HepG2 (cell line): ENCODE data around the gene PCARE. TPM values are rescaled to one million over a fixed set of nuclear protein-coding genes. Genes with fewer than 3 reads are reported as not detected.

Experiments
- ATAC-seq: fragments of 200-7000 bp; cut with Tn5 transposase; 3 replicates; pipeline ENCODE4 v1.9.1; 2020; ENCODE audit warnings: mild to moderate bottlenecking, moderate library complexity
- BruUV-seq: library from RNA; stranded (reverse); fragments of 400-500 nt; replicated peaks from 2 replicates; lab custom pipeline; 2021; lab: Mats Ljungman, UMichigan
- CTCF ChIA-PET: fragments of 300-600 bp; formaldehyde crosslinking; extraction: SDS; loops from one replicate; lab custom pipeline; 2021; ENCODE audit warnings: low total read pairs, inconsistent platforms, low intra/inter-chr PET ratio; lab: Yijun Ruan, JAX
- POLR2A ChIA-PET: fragments of 350-600 bp; sonication (Branson Sonifier 250); formaldehyde crosslinking; loops from one replicate; lab custom pipeline; 2020; ENCODE audit warnings: antibody characterized with exemption, inconsistent platforms; lab: Yijun Ruan, JAX
- DNase-seq: peaks from one replicate; pipeline ENCODE4 v3.0.0-alpha.2; 2015; ENCODE audit warnings: low spot score
- FAIRE-seq: peaks from 3 replicates; lab custom pipeline; 2011; peaks lifted over from hg19 to GRCh38; lab: Jason Lieb, UNC
- H2AFZ ChIP-seq: one replicate; pipeline ENCODE4 v1.6.1; 2011; ENCODE audit warnings: low read length, inconsistent platforms
- H3K27ac ChIP-seq: fragments of 300-600 bp; 3 replicates; pipeline ENCODE4 v1.8.0; 2011; ENCODE audit warnings: mixed run types, mild to moderate bottlenecking, mixed read lengths, low read length, inconsistent platforms; ENCODE audit not compliant: insufficient read depth; ENCODE audit errors: extremely low read length
- H3K27me3 ChIP-seq, 2 experiments: fragments of 200-600 bp in 1 of 2; 2 replicates in 1 of 2; 3 replicates in 1 of 2; pipeline versions ENCODE4 v1.6.0 to v1.8.0; 2011; ENCODE audit warnings: low read length in 2 of 2, mild to moderate bottlenecking in 2 of 2, moderate library complexity in 2 of 2, inconsistent platforms in 1 of 2; ENCODE audit not compliant: insufficient read depth in 2 of 2, control insufficient read depth in 1 of 2
- H3K36me3 ChIP-seq, 2 experiments: fragments of 200-600 bp in 1 of 2; replicated peaks in 1 of 2; 2 replicates in 1 of 2; 3 replicates in 1 of 2; pipeline versions ENCODE4 v1.5.1 to v1.8.0; 2011; ENCODE audit warnings: low read length in 2 of 2, inconsistent platforms in 1 of 2; ENCODE audit not compliant: insufficient read depth in 2 of 2, control insufficient read depth in 1 of 2
- H3K4me1 ChIP-seq: 2 replicates; pipeline ENCODE4 v1.5.1; 2012; ENCODE audit warnings: low read length, inconsistent platforms; ENCODE audit not compliant: insufficient read depth
- H3K4me2 ChIP-seq: 2 replicates; pipeline ENCODE4 v1.6.0; 2011; ENCODE audit warnings: low read depth, low read length, inconsistent platforms
- H3K4me3 ChIP-seq, 3 experiments: fragments of 200-600 bp in 1 of 3; sonication (generic), shearing (Covaris generic) in 1 of 3; replicated peaks in 1 of 3; 2 replicates each; pipeline ENCODE4 v1.5.1; 2011 to 2016; ENCODE audit warnings: low read length in 3 of 3, inconsistent platforms in 2 of 3, low read depth in 2 of 3, mild to moderate bottlenecking in 2 of 3, control low read depth in 1 of 3, mixed read lengths in 1 of 3; ENCODE audit not compliant: insufficient read depth in 1 of 3
- H3K79me2 ChIP-seq: one replicate; pipeline ENCODE4 v1.6.1; 2011; ENCODE audit warnings: low read length, inconsistent platforms; ENCODE audit not compliant: insufficient read depth
- H3K9ac ChIP-seq: 2 replicates; pipeline ENCODE4 v1.6.0; 2011; ENCODE audit warnings: mild to moderate bottlenecking, low read depth, low read length, inconsistent platforms; ENCODE audit not compliant: insufficient read depth
- H3K9me3 ChIP-seq: 2 replicates; pipeline ENCODE4 v1.5.1; 2012; ENCODE audit warnings: mild to moderate bottlenecking, low read length
- H4K20me1 ChIP-seq: 2 replicates; pipeline ENCODE4 v1.6.0; 2011; ENCODE audit warnings: inconsistent platforms, mild to moderate bottlenecking, low read length, moderate library complexity; ENCODE audit not compliant: insufficient read depth
- ARNTL ChIP-seq: sonication (generic); formaldehyde crosslinking; IDR thresholded peaks from 2 replicates; pipeline ENCODE4 v1.4.0; 2020; ENCODE audit warnings: mild to moderate bottlenecking, missing genetic modification reagents
- CCAR2 ChIP-seq: fragments of 200-400 bp; formaldehyde crosslinking; optimal IDR thresholded peaks from 2 replicates; pipeline ENCODE3; 2018; ENCODE audit warnings: low read depth, mild to moderate bottlenecking, low read length, moderate library complexity
- ETV6 ChIP-seq: sonication (generic); formaldehyde crosslinking; conservative IDR thresholded peaks from 2 replicates; pipeline ENCODE4 v1.4.0; 2020; ENCODE audit warnings: missing genetic modification reagents
- KDM5A ChIP-seq: fragments of 200-600 bp; sonication (generic); IDR thresholded peaks from 2 replicates; pipeline ENCODE4 v1.7.0; 2018; ENCODE audit warnings: antibody characterized with exemption, mild to moderate bottlenecking, low read length, borderline replicate concordance
- NCOA2 ChIP-seq: sonication (generic); formaldehyde crosslinking; IDR thresholded peaks from 2 replicates; pipeline ENCODE4 v1.8.0; 2022; ENCODE audit warnings: inconsistent platforms
- NFE2 ChIP-seq: sonication (generic); formaldehyde crosslinking; IDR thresholded peaks from 2 replicates; pipeline ENCODE4 v1.4.0; 2020; ENCODE audit warnings: missing genetic modification reagents
- NFRKB ChIP-seq: fragments of 450-650 bp; IDR thresholded peaks from 2 replicates; pipeline ENCODE4 v1.6.1; 2017
- PCBP2 ChIP-seq: fragments of 200-400 bp; formaldehyde crosslinking; optimal IDR thresholded peaks from 2 replicates; pipeline ENCODE3; 2018; ENCODE audit warnings: low read length, low read depth; ENCODE audit not compliant: poor library complexity, severe bottlenecking
- RCOR2 ChIP-seq: IDR thresholded peaks from 2 replicates; pipeline ENCODE4 v1.6.1; 2016; ENCODE audit warnings: missing biosample characterization, missing genetic modification reagents
- SATB2 ChIP-seq: sonication (generic); formaldehyde crosslinking; IDR thresholded peaks from 2 replicates; pipeline ENCODE4 v1.5.0; 2020; ENCODE audit warnings: missing genetic modification reagents
- TRIM24 ChIP-seq: sonication (generic); formaldehyde crosslinking; IDR thresholded peaks from 2 replicates; pipeline ENCODE4 v1.8.0; 2022; ENCODE audit warnings: mild to moderate bottlenecking, missing genetic modification reagents
- YEATS2 ChIP-seq: sonication (generic); formaldehyde crosslinking; IDR thresholded peaks from 2 replicates; pipeline ENCODE4 v1.4.0; 2020; ENCODE audit warnings: missing genetic modification reagents, borderline replicate concordance
- ZFX ChIP-seq: sonication (generic); formaldehyde crosslinking; IDR thresholded peaks from 2 replicates; pipeline ENCODE4 v1.4.0; 2020; ENCODE audit warnings: mild to moderate bottlenecking, low read depth, missing genetic modification reagents, moderate library complexity
- ZNF549 ChIP-seq: sonication (generic); formaldehyde crosslinking; IDR thresholded peaks from 2 replicates; pipeline ENCODE4 v1.5.0; 2020; ENCODE audit warnings: missing genetic modification reagents
- ZNF83 ChIP-seq: sonication (generic); formaldehyde crosslinking; IDR thresholded peaks from 2 replicates; pipeline ENCODE4 v1.4.0; 2020; ENCODE audit warnings: missing genetic modification reagents, mild to moderate bottlenecking, borderline replicate concordance
- WGBS: methylation state at CpG from one replicate; pipeline ENCODE4 v1.1.6; 2017; ENCODE audit warnings: low lambda C conversion rate; 5-methylcytosine and 5-hydroxymethylcytosine counted together
- in situ Hi-C: cut with HindIII; loops from 2 replicates; pipeline ENCODE4 v1.10.0; 2017; ENCODE audit warnings: low pct_unique_long_range_greater_than_20kb; ENCODE audit not compliant: extremely low pct_ligation_motif_present
- intact Hi-C: fragments of 100-400 bp; cut with micrococcal nuclease; formaldehyde crosslinking; loops from one replicate; pipeline ENCODE4 v1.10.0; 2022; ENCODE audit not compliant: unreplicated experiment
- polyA plus RNA-seq, 8 experiments: library from polyadenylated mRNA; depleted of rRNA in 3 of 8; stranded (reverse) in 7 of 8; unstranded in 1 of 8; fragments of >200 nt; fragmentation: Illumina TruSeq in 4 of 8; extraction: Trizol in 4 of 8; gene quantifications; 2 replicates each; pipeline versions ENCODE4 v1.2.1 to v1.2.3, GENCODE V29; 2011 to 2016; ENCODE audit warnings: low read depth in 4 of 8, missing spikeins in 1 of 8, mixed read lengths in 1 of 8; ENCODE audit not compliant: insufficient read depth in 1 of 8
- total RNA-seq, 5 experiments: library from RNA; depleted of rRNA; stranded (reverse); fragments of >200 nt; fragmentation: Illumina TruSeq; extraction: Trizol; gene quantifications; 2 replicates each; pipeline ENCODE4 v1.2.3, GENCODE V29; 2016; ENCODE audit warnings: low read depth in 1 of 5
- TF ChIP-seq, protein P1 (sequence below): sonication (generic); formaldehyde crosslinking; IDR thresholded peaks from 2 replicates; pipeline ENCODE4 v1.5.0; 2020; ENCODE audit warnings: mild to moderate bottlenecking, missing genetic modification reagents, borderline replicate concordance
- TF ChIP-seq, protein P2 (sequence below): sonication (generic); formaldehyde crosslinking; IDR thresholded peaks from 2 replicates; pipeline ENCODE4 v1.5.1; 2020; ENCODE audit warnings: missing genetic modification reagents, mild to moderate bottlenecking, borderline replicate concordance
- TF ChIP-seq, protein P3 (sequence below): IDR thresholded peaks from 2 replicates; pipeline ENCODE4 v1.6.1; 2016; ENCODE audit warnings: low read depth, control low read depth

PCARE gene
- total and polyA plus RNA-seq, 2 of the 13 experiments (the other 11 are each of a cell fraction or from before 2014, with no cell fraction given) = not detected

- TF ChIP-seq, protein P1, sequence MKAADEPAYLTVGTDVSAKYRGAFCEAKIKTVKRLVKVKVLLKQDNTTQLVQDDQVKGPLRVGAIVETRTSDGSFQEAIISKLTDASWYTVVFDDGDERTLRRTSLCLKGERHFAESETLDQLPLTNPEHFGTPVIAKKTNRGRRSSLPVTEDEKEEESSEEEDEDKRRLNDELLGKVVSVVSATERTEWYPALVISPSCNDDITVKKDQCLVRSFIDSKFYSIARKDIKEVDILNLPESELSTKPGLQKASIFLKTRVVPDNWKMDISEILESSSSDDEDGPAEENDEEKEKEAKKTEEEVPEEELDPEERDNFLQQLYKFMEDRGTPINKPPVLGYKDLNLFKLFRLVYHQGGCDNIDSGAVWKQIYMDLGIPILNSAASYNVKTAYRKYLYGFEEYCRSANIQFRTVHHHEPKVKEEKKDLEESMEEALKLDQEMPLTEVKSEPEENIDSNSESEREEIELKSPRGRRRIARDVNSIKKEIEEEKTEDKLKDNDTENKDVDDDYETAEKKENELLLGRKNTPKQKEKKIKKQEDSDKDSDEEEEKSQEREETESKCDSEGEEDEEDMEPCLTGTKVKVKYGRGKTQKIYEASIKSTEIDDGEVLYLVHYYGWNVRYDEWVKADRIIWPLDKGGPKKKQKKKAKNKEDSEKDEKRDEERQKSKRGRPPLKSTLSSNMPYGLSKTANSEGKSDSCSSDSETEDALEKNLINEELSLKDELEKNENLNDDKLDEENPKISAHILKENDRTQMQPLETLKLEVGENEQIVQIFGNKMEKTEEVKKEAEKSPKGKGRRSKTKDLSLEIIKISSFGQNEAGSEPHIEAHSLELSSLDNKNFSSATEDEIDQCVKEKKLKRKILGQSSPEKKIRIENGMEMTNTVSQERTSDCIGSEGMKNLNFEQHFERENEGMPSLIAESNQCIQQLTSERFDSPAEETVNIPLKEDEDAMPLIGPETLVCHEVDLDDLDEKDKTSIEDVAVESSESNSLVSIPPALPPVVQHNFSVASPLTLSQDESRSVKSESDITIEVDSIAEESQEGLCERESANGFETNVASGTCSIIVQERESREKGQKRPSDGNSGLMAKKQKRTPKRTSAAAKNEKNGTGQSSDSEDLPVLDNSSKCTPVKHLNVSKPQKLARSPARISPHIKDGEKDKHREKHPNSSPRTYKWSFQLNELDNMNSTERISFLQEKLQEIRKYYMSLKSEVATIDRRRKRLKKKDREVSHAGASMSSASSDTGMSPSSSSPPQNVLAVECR (CRISPR knock-in tag) = no peak
- no peak for TF ChIP-seq ZNF83 (CRISPR knock-in tag)
- TF ChIP-seq, protein P2, sequence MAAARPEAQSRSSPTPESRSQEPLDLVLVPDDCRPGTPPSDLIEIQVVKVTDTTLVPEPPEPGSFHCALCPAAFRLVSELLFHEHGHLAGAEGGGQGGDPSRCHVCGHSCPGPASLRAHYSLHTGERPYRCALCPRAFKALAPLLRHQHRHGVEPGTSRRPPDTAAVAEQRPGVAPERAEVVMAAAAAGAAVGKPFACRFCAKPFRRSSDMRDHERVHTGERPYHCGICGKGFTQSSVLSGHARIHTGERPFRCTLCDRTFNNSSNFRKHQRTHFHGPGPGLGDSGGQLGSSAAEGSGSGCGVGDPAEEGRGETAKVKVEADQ (CRISPR knock-in tag) = no peak
- no peak for TF ChIP-seq CCAR2
These were observed 9.1 kb downstream of the PCARE start (continued) for GRCh38 chr2:29065068-29065811.

- H3K4me2 ChIP-seq = no peak overlapping the region
- TF ChIP-seq ZNF549 = no peak
- no peak for TF ChIP-seq PCBP2
- no peak for TF ChIP-seq ETV6
- no peak for TF ChIP-seq NCOA2 (CRISPR knock-in tag)
- no peak for TF ChIP-seq NFRKB
- TF ChIP-seq RCOR2 = no peak
- TF ChIP-seq SATB2 = no peak
- TF ChIP-seq YEATS2 (CRISPR knock-in tag) = no peak
- no peak for TF ChIP-seq KDM5A
- TF ChIP-seq, protein P3, sequence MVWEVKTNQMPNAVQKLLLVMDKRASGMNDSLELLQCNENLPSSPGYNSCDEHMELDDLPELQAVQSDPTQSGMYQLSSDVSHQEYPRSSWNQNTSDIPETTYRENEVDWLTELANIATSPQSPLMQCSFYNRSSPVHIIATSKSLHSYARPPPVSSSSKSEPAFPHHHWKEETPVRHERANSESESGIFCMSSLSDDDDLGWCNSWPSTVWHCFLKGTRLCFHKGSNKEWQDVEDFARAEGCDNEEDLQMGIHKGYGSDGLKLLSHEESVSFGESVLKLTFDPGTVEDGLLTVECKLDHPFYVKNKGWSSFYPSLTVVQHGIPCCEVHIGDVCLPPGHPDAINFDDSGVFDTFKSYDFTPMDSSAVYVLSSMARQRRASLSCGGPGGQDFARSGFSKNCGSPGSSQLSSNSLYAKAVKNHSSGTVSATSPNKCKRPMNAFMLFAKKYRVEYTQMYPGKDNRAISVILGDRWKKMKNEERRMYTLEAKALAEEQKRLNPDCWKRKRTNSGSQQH = no peak
- no peak for TF ChIP-seq ARNTL (CRISPR knock-in tag)
- TF ChIP-seq NFE2 (CRISPR knock-in tag) = no peak
- TF ChIP-seq ZFX = no peak
- TF ChIP-seq TRIM24 = no peak
These were observed 9.6 kb downstream of the PCARE start for GRCh38 chr2:29064746-29065067.

More at GRCh38 chr2:29064746-29065067, 9.6 kb downstream of the PCARE start:
- 53% methylated on average over 11 of the region's 11 CpGs for WGBS
- Histone ChIP-seq H3K36me3 (no peaks in the 10 kb centered on the region), H3K27ac (no peak overlapping the region), H3K9me3 (no peaks in the 10 kb centered on the region), H3K27me3 (peaks cover 2 to 54% of the 10 kb centered on the region in 2 experiments; a peak in 3 of 5 replicates), H3K4me1 (no peaks in the 10 kb centered on the region), H3K4me3 (no peak overlapping the region), H2AFZ (no peak overlapping the region), H3K9ac (no peak overlapping the region), H3K79me2 (no peaks in the 10 kb centered on the region), H4K20me1 (no peaks in the 10 kb centered on the region)
- FAIRE-seq = no peak
- ChIA-PET POLR2A (no interaction called here), CTCF (no interaction called here)
- ATAC-seq = no peak
- no TSS peak for BruUV-seq
- DNase-seq = no peak
- intact Hi-C loops (no loop called here), in situ Hi-C loops (no loop called here)
